Gastrocnemius medialis (tissue), 4 donors: Measurements from ENCODE around the gene ACAA2.

Experiments
- POLR2A ChIP-seq, 2 donors: fragments of 450-650 bp; IDR thresholded peaks; one replicate each; pipeline ENCODE4 v1.6.1; 2017; ENCODE audit warnings: antibody characterized with exemption in 2 of 2, mild to moderate bottlenecking in 2 of 2, moderate library complexity in 2 of 2
- TF ChIP-seq, protein P1 (sequence below), 5 experiments: fragments of 450-650 bp in 3 of 5; fragments of 200-600 bp in 2 of 5; sonication (generic) in 2 of 5; IDR thresholded peaks in 4 of 5; conservative IDR thresholded peaks in 1 of 5; 1 replicate in 4 of 5; 2 replicates in 1 of 5; pipeline ENCODE4 v1.5.1; 2016 to 2019; ENCODE audit warnings: antibody characterized with exemption in 5 of 5, mild to moderate bottlenecking in 3 of 5, moderate library complexity in 3 of 5

DNA sequence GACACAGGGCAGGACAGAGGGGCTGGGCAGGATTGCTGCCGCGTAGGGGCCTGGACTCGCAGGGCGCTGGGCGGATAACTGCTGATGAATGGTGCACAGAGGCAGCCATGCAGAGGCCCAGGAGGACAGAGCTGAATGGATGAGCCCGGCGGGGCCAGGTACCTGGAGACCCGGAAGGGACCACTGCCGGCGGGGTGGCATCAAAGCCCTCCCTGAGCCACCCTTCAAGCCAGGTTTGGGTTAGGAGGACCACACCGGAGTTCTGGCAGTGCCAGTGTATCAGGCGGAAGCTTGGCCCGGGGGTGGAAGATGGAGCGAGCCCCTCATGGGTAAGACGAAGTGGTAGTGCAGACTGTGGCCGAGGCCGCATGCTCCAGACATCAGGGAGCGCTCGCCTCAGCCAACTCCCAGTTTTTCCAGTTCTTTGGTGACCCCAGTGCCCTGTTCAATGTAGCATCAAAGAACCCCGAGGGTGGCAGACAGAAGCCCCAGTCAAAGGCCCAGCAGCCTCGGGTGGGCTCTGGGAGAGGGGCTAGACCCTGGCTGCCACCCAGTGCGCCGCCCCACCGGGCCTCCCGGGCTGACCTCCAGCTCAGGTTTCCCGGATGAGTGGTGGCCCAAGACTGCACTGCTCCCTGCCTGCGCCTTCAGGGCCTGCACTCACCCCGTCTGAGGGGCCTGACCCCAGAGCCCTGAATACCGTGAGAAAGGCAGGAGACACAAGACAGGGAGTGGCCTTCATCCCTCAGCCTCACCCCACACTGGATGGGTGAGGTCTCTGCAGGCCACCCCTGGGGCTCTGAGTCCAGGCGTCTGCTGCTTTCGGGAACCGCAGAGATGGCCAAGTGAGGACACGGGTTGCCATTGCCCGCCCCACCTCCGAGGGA, 50.9 kb downstream of the ACAA2 start:
- TF ChIP-seq POLR2A (IDR thresholded peaks at IDR 0.05), result no peak
- TF ChIP-seq, protein P1, sequence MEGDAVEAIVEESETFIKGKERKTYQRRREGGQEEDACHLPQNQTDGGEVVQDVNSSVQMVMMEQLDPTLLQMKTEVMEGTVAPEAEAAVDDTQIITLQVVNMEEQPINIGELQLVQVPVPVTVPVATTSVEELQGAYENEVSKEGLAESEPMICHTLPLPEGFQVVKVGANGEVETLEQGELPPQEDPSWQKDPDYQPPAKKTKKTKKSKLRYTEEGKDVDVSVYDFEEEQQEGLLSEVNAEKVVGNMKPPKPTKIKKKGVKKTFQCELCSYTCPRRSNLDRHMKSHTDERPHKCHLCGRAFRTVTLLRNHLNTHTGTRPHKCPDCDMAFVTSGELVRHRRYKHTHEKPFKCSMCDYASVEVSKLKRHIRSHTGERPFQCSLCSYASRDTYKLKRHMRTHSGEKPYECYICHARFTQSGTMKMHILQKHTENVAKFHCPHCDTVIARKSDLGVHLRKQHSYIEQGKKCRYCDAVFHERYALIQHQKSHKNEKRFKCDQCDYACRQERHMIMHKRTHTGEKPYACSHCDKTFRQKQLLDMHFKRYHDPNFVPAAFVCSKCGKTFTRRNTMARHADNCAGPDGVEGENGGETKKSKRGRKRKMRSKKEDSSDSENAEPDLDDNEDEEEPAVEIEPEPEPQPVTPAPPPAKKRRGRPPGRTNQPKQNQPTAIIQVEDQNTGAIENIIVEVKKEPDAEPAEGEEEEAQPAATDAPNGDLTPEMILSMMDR (IDR thresholded peaks at IDR 0.05 in 4 of 5, conservative IDR thresholded peaks at IDR 0.05 in 1 of 5), result no peak
